ENCODE data around the gene HPSE2.

HPSE2 gene

DNA sequence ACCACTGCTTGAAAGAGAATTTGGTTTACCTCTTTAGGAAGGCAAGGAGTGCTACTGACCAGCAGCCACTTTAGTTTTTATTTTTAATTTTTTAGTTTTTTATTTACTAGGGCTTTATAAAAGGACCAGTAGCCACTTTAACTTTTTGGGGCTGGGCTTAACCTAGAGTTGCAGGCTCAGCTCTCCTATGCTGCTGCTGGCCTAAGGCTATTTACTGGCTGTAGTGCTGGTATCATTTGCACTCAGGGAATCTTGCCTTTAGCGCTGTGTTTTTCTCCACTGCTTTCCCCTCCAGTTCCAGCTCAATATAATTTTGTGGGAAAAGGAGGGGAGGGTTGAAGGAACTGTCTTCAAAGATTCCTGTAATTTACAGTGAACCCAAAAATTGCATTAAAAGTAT, 802.3 kb downstream of the HPSE2 start:
- DNase-seq (ENCODE audit: low read depth in 2 of 2), result no peak

DNA sequence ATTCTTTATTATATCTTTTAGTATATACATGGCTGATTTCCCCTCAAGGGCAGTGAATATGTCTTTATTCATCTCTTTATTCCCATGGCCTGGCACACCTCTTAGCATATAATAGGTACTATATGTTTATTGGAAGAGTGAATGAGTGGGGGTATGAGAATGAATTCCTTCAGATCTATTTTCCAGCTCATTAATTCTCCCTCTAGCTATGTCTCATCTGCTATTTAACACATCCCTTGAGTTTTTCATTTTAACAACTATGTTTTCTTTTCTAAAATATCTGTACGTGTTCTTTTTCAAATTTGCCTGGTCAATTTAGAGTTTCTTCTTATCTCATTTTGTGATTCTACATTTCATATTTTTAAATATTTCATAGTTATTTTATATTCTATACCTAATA, 803.3 kb downstream of the HPSE2 start:
- no peak for DNase-seq (ENCODE audit: low read depth in 2 of 2)

DNA sequence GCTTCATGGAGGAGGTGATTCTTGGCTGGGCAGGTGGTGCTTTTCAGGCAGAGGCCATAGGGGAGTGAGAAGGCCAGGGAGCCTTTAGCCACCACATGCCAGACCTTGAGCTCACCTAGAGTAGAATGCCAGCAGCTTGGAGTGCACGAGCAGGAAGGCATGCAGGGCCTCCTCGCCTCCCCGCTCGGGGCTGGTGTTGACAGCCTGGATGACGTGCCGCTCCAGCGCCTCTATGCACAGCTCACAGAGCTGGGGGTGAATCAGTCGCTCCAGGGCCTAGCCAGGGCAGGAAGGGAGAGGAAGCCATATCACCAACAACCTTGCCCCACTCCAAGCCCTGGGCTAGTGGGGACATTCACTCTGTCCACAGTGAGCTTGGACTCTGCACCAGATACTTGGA, 804.6 kb downstream of the HPSE2 start:
- DNase-seq (ENCODE audit: low read depth in 2 of 2), result no peak

DNA sequence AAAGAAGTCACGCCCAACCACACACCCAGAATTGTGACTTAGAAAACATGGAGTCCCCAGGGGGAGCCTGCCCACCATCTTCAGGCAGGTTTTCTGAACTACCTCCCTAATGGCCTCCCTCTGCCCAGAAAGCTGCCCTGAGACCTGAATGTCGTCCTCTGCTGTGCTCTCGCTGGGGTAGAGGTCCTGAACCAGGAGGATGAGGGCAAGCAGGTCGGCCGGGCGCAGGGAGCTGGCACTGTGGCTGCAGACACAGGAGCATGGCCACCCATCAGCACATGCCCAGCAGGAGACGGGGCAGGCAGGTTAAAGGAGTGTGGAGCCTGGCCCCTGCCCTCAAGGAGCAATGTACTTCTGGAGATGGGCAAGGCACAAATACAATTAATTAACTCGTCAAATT, 805.2 kb downstream of the HPSE2 start:
- DNase-seq (ENCODE audit: low read depth in 2 of 2), result no peak

DNA sequence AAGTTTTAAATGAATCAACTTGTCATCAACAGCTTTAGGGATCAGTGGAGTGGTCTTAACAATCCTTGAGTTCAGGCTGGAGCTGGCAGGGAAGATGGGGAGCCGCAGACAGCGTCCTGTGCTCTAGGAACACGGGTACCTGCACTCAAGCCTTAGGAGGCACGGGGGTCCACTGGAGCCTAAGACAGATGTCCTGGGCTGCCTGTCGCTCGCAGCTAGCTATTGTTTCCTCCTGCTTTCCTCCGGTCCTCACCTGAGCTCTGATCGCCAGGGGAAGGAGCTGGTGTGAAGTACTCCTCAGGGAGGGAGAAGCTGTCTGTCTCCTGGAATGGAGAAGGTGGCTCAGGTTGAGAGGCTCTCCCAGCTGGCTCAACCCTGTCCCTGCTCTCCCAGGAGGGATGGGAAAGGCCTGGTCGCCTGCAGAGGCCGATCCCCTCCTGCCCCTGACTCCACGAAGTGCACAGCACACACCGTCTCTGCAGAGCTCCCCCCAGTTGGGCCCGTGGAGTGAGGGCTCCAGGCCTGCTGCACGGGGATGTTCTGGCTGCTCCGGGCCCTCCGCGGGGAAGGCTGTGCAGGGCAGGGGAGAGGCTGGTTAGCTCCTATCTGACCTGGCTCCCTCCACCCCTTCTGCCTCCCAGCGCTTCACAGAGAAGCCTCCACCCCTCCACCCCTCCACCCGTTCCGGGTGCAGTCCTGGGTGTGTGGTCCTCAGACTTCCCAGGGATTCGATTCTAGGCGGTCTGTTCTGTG, 806.2 kb downstream of the HPSE2 start:
- no peak for DNase-seq (ENCODE audit: low read depth in 2 of 2)

DNA sequence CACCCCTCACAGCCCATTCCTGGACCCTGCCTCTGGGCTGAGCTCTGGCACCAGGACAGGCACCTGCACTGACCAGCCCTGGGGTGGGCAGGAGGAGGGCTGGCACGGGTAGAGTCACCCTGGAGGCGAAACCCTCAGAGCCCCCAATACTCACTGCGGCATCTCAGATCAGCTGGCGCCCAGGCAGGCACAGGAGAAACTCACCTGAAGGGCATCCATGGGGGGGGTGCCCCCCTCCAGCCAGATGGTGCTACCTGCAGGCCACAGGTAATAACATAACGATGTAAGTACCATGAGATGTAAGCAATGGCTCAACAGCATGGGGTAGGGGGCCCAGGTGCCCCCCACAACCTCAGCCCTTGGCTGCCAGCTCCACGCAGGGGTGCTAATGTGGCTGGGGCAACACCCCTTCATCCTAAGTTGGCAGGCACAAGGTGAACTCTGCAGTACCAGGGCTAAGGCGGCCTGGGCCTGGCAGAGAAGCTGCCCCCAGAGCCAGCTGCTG, 808.6 kb downstream of the HPSE2 start:
- no peak for DNase-seq (ENCODE audit: low read depth in 2 of 2)

DNA sequence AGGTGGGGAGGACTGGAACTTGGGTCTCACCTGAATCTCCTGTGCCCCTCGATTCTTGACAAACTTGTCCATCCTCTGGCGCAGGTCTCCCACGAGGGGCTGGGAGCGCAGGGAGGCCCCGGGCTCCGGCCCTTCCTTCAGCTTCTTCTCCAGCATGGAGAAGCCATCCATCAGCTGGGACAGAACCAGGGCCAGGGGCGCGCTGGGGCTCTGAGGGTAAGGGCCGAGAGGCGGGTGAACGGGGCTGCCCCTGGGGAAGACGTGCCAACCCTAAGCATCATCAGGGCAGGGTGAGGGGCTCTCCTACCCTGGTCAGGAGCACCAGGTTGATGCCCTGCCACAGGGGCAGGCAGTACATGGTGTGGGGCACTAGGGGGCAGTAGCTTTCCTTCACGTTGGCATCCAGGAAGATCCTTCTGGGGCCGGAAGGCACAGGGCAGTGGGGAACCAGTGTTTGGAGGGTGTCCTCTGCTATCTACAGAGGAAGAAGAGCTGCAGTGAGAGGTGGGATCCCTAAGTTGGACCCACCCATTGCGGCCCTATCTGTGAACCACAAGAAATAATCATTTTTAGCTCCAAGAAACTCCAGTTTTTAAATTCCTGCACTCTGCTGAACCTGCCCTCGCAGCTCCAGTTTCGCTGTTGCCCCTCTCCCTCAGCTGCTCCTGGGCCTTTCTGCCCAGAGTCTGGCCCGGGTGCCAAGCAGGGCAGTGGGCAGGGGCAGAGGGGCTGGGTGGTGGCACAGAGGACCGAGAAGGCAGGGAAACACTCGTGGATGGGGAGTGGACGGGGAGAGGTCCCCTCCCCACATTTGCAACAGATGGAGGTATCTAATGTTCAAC, 809.9 kb downstream of the HPSE2 start:
- DNase-seq (ENCODE audit: low read depth in 2 of 2), result peak; percentile 25 to 32

- DNase-seq (ENCODE audit: low read depth in 2 of 2), result no peak
Observed at GRCh38 chr10:98424295-98425254, 811.1 kb downstream of the HPSE2 start.

GRCh38 chr10:98423691-98424120, 811.9 kb downstream of the HPSE2 start:
- no peak for DNase-seq (ENCODE audit: low read depth in 2 of 2)

DNA sequence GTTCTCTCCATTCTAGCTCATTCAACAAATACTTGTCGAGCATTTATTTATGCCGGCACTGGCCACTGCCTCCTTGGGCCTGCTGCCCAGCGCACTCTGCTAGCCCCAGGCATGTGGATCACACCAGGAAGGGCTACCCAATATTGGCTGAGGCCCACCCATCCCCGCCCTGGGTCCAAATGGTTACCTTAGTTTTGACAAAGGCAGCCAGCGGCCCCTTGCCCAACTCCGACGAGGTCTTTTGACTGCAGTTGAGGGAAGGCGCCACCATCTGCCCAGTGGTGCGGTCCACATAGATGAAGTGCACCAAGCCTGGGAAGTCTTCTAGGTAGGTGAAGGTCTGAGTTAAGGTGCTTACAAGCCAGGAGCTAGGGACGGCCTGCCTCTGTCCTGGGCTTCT, 813.5 kb downstream of the HPSE2 start:
- DNase-seq (ENCODE audit: low read depth in 2 of 2), result no peak

GRCh38 chr10:98420786-98421185, 814.9 kb downstream of the HPSE2 start:
- DNase-seq (ENCODE audit: low read depth in 2 of 2), result no peak

DNA sequence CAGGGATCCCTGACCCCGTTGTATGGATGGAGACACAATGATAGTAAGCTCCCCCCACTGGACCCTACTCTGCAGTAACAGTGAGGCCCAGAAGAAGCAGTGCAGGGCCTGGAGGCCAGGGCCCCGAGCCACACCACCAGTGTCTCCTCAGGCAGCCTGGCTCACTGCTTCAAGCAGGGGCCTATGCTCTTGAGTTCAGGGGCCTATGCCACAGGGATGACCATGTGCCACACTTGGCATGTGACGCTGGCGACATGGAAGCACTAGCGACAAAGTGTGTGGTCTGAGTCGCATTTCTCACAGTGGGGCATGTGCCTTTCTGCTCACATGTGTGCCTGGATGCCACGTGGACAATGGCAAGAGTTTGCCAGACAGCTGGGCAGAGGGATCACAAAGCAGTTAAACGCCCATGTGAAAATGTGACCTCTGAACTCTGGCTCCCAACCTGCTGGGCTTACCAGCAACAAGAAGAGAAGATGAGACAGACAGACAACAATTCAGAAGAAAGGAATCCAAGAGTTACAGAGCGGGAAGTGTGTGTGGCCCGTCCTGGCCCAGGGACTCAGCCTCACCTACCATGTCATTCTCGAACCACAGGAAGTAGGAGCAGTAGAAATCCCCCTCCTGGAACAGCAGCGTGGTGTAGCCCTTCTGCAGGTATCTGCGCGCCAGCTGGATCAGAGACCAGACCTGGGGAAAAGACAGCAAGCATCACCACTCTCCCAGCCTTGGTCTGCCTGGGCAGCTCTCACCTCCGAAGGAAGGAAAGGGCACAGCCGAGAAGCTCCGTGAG, 816.0 kb downstream of the HPSE2 start:
- no peak for DNase-seq (ENCODE audit: low read depth in 2 of 2)

- DNase-seq (ENCODE audit: low read depth in 2 of 2), result no peak
Observed at GRCh38 chr10:98418665-98419468, 816.8 kb downstream of the HPSE2 start.

- no peak for DNase-seq (ENCODE audit: low read depth in 2 of 2)
Observed at GRCh38 chr10:98417973-98418664, 817.5 kb downstream of the HPSE2 start.

DNA sequence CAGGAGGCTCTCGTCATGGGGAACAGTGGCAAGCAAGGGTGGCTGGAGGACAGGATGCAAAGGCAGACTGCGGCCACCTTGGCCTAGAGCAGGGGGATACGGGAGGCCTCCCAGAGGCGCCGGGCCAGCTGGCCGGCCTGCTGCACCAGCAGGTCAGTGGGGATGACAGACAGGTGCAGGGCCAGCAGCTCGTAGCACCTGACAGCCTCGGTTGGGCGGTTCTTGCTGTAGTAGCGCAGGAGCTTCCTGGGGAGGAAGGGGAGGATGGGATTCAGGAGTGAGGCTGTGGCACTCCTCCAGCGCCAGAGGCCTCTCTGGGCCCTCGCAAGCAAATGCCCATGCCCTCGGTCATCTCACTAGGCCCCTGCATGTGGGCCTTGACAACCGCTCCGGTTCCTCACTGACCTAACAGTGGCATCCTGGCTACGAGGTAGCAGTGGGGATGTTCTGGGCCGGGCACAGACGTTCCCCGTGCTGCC, 818.1 kb downstream of the HPSE2 start:
- no peak for DNase-seq (ENCODE audit: low read depth in 2 of 2)

GRCh38 chr10:98416606-98417388, 818.9 kb downstream of the HPSE2 start:
- no peak for DNase-seq (ENCODE audit: low read depth in 2 of 2)

DNA sequence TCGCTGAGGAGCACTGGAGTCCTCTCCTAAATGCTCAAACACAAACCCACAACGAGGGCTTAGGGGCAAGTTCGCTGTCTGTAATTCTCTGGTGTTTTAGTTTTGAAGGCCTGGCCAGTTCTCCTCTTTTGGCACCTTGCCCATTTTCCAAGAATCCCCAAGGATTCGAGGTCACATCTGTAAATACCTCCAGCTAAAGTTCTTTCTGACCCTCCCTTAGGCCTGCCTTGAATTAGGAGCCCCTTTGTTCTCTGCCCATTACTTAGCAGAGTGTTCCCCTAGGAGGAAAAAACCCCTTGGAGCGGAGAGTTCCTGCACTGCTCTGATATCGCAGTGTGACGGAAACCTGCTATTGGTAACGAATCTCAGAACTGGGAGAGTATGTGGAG, 819.9 kb downstream of the HPSE2 start:
- DNase-seq (ENCODE audit: low read depth in 2 of 2), result no peak

- peak in 1 of 2 donors; percentile 12 for DNase-seq (ENCODE audit: low read depth in 2 of 2)
Observed at GRCh38 chr10:98414932-98415730, 820.5 kb downstream of the HPSE2 start, which contains the start of gene PYROXD2. Gene PYROXD2 (minus strand): TSS chr10:98415182. CDS start chr10:98415135, 47 bp downstream.

All from stimulated activated CD4-positive, alpha-beta T cell treated with anti-CD3 and anti-CD28 coated beads, Interleukin-4, amount 100 ng/mL, for 48 hours (primary cell).